ENCODE results near the gene ADAMTSL2.

Gene ADAMTSL2

DNA sequence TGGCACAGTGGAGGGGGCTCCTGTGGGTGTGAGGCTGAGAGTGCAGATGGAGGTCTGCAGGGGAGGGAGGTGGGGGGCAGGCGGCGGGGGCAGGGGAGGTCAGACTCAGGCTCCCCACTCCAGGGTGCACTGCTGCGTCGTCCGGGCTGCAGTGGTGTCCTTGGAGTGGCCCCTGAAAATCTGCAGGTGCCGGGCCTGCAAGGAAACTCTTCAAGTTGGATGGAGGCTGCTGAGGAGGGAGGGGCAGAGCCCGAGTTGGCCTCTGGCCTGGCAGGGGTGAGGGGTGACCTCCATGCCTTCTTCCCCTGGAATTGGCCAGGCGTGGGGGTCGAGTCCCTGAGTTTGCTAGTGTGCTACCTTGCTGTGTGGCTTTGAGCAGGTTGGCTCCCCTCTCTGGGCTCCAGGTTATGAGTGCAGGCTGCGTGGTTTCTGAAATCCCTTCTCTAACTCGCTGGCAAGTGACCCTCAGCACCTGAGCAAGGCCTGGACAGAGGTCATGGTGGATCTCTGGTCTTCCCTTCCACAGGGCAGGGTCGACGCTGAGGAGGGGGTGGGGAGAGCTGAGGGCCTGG is 888 bp downstream of the ADAMTSL2 start:
- DNase-seq (ENCODE audit: low spot score) = no peak

DNA sequence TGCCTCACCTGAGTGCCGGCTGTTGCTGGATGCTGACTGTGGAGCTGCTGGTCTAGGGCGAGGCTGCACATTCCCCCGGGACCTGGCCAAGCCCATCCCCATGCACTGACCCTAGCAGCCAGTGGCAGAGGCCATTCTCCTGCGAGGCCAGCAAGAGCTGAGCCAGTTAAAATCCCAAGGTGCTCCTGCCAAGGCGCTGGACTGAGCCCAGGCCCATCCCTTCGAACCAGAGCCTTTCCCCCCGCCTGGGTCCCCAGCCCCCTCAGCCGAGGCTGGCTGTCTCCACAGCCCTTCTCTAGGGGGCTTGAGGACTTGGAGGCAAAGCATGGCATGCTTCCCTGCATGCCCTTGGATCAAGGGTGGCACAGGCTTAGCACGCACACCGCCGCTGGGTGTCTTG is 1.6 kb downstream of the ADAMTSL2 start:
- no peak for DNase-seq (ENCODE audit: low spot score)

DNA sequence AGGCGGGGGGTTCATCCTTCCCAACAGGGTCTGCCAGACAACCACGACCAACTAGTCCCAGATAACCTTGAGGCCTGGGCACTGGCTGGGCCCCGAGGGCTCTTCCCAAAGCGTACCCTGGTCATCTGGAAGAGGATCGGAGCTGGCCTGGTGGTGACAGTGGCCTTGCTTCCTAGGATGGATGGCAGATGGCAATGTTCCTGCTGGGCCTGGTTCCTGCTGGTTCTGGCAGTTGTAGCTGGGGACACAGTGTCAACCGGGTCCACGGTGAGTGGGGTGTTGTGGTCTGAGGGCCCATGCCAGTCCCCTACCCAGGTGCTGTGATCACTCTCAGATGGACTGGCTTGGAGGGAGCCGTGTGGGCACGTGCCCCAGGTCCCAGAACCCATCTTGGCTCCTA is 2.0 kb downstream of the ADAMTSL2 start:
- no peak for DNase-seq (ENCODE audit: low spot score)

DNA sequence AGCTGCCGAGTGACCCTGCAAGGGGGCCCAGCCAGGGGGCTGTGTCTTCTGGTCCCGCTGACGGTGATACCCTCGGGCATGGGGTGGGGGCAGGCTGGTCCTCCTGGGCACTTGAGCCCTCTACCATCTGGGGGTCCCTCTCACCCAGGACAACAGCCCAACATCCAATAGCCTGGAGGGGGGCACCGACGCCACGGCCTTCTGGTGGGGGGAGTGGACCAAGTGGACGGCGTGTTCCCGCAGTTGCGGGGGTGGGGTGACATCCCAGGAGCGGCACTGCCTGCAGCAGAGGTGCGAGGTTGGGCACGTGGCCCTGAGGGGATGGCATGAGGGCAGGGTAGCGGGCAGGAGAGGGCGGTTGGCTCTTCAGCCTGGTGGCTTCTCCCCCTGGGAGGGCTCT is 2.8 kb downstream of the ADAMTSL2 start:
- no peak for DNase-seq (ENCODE audit: low spot score)

DNA sequence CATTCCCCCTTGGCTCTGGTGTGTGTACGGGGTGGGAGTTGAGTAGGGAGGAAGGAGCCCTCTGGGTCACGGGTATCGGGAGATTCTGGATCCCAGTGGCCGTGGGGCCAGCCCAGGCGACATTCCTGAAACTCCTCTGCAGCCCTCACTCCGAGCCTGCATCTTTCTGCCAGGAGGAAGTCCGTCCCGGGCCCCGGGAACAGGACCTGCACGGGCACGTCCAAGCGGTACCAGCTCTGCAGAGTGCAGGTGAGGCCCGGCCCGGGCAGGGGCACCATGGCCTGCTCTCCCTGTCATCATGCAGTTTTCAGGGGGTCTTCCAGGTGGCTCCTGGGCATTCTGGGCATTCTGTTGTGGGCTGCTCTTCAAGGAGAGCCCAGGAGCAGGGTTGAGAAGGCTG is 3.7 kb downstream of the ADAMTSL2 start:
- DNase-seq (ENCODE audit: low spot score) = no peak

DNA sequence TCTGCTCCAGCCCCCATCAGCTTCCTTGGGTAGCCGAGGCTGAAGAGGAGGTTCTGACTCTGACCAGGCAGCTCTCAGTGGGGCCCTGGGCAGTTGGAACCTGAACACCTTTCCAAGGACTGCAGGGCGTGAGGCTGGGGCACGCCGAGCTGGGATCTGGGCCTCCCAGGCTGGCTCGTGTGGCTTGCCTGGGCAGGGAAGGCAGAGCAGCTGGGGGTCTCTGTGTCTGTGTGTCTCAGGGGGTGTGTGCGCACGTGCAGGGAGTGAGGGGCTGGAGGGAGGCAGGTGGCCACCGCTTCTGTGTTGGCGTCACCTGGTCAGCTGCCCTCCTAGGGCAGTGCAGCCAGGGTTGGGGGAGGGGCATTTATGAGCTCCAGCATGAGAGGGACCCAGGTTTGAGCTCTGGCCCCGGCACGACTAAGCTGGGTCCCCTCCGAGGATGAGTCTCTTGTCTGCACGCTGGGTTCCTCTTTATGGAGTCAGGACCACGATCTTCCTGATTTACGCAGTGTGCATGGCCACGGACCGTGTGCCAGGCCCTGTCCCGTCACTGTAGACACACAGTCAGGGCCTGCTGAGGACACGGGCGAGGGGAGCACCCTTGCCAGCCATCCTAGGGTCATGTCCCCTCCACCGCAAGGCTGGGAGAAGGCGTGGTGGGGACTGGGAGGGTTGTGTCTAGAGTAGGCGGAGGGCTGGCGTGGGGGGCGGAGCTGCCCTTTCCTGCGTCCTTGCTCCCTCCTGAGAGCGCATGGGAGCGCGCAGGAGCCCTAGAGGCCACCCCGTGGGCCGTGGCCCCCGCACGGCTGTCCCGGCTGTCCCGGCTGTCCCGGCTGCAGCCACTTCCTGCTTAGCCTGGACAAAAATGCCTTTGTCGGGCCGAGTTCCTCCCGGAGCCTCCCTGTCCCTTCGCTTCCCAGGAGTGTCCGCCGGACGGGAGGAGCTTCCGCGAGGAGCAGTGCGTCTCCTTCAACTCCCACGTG is 4.6 kb downstream of the ADAMTSL2 start:
- DNase-seq (ENCODE audit: low spot score) = no peak

DNA sequence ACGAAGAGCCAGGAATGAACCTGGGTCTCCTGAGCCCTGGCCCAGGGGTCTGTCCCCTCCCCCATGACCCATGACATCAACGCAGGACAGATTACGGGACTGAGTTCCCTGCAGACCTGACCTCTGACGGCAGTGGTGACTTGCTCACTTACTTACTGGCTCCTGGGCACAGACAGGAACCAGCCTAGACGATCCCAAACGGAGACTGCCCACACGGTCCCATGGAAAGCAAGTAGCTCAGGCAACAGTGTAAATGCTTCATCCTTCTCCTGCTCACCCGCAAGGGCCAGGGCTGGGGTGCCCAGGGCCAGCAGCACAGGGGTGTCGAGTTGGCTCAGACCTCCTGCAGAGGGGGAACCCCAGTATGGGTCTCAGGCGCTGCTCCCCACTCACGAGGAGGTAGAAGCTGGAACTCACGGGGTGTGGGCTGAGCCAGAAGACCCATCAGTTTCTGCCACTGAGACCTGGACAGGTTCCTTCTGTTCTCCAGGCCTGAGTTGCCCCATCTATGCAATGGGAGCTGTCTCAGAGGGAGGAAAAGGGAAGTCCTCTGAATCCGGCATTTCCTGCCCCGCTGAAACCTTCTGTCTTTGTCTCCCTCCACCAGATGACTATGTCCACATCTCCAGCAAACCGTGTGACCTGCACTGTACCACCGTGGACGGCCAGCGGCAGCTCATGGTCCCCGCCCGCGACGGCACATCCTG is 5.6 kb downstream of the ADAMTSL2 start:
- DNase-seq (ENCODE audit: low spot score) = no peak

DNA sequence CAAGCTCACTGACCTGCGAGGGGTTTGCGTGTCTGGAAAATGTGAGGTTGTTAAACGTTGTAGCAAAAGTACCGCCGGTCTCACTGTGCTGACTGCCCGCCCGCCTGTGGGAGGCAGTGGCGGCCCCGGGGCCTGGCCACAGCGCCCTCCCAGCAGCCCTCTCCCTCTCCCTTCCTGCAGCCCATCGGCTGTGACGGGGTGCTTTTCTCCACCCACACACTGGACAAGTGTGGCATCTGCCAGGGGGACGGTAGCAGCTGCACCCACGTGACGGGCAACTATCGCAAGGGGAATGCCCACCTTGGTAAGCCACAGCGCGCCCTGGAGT is 6.2 kb downstream of the ADAMTSL2 start:
- no peak for DNase-seq (ENCODE audit: low spot score)

DNA sequence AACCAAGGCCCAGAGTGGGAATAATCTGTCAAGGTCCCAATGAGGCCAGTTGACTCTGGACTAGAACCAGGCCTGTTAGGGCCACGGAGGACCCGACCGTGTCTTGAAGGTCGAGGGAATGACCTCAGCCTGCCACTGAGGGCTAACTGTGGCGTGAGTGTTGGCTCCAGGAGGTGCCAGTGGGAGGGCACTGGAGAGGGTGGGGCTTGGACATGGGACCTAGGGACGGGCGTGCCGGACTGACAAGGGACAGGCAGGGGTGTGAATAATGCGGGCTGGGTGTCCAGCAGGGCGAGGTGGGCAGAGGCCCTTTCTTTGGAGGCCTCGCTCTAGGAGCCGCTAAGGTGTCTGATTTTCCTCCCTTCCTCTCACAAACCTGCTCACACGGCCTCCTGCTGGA is 7.5 kb downstream of the ADAMTSL2 start:
- no peak for DNase-seq (ENCODE audit: low spot score)

DNA sequence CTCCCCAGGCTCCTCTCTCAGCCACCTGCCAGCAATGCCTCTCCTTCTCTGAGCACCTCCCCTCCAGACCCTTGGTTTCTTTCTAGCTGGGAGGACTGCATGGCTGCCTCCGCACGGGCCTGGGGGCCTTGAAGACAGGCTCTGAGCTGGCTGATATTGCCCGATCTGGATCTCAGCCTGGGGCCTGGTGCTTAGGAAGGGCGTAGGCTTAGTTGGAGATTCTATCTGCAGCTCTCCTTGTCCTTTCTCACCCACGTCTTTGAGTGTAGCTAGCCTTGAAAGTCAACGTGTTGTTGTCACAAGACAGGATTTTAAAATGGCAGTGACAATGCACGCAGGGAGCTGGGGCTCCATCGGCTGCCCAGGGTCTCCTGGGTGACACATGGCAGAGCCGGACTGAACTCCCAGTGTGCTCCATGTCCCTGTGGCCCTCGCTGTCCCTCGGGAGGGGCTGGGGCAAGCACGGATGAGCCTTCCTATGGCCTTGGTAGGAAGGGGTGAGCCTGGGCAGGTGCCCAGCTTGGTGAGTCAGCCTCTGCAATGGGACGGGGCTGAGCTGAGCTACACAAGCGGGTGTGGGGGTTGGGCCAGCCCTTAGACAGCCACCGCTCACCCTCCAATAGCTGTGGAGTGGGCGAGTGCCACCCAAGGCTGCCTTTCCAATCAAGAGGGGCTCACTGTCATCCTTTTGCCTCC is 9.4 kb downstream of the ADAMTSL2 start:
- DNase-seq (ENCODE audit: low spot score) = no peak

DNA sequence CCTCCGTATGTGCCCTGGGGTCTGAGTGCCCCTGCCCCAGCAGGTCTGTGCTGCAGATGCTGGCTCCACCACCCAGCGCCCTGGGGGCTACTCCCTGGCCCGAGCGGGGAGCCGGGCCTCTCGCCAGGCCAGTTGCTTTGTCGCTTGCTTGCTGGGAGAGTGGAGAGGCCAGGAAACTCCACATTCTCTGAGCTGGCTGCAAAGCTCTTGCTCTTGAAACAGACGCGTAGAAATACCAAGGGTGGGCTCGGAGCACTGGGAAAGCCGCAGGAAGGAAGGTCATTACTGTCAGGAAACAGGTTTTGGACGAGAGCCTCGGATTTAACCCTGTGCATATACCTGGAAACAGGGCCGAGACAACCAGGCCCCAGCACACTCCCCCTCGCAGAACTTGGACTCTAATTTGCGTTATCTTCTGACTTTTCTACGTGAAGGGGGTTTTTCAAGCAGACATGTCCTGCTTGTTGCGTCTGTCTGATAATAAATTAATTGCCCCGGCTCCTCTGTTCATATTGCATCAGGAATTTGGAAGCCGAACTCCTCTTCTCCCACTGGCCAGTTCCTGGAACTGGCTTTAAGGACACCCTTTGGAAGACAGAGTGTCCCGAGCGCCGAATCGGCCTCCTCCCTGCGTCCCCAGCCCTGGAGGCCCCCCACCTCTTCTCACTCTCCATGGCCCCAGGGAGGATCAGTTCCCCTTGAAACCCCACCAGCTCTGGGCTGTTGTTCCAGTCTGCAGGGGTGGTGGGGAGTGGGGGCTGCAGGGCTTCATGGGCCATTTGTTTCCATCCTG is 11.2 kb downstream of the ADAMTSL2 start:
- no peak for DNase-seq (ENCODE audit: low spot score)

DNA sequence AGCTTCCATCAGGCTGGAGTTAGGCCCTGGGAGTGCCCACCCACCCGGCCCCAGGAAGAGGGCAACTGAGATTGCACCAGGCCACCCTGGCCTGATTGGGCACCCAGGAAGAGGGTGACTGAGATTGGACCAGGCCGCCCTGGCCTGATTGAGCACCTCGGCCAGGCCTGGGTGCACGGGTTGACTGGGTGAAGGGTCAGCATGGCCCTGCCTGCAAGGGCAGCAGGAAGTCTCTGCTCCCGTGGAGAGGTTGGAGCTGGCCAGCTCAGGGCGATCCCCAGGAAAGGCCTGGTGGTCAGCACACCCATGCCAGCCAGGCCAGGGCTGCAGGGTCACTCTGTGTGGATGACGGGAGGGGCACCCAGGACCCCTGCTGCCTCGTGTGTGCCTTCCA is 11.8 kb downstream of the ADAMTSL2 start:
- DNase-seq (ENCODE audit: low spot score) = no peak

DNA sequence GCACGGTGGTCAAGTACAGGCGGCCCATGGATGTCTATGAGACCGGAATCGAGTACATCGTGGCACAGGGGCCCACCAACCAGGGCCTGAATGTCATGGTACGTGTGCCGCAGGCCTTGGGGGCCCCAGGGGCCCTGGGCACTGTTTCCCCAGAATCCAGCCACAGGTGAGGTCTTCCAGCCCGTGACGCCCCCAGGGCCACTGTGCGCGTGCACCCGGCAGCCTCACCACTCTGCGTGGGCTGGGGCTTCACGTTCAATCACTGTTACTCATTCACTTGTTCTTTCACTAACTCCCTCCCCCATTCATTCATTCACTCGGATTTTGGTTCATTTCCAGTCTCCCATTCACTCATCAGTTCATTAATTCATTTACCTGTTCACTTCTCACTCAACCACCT is 12.6 kb downstream of the ADAMTSL2 start:
- DNase-seq (ENCODE audit: low spot score) = no peak

DNA sequence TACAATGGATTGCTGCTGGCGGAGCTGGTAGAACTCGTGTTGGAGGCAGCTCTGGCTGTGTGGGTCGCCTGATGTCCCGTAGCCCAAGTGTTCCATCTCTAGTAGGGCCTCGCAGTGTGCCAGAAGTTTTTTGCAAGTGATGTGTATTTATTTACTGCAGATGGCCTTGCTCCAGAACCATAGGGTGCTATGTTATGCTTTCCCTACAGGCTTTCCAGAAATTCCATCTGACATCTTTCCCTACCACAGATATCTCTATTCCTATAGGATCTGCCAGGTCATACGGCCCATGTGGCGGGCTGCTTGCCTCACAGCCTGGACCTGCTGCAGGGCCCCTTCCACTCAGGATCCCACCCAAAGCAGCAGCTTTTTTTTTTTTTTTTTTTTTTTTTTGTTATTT is 16.9 kb downstream of the ADAMTSL2 start:
- no peak for DNase-seq (ENCODE audit: low spot score)

DNA sequence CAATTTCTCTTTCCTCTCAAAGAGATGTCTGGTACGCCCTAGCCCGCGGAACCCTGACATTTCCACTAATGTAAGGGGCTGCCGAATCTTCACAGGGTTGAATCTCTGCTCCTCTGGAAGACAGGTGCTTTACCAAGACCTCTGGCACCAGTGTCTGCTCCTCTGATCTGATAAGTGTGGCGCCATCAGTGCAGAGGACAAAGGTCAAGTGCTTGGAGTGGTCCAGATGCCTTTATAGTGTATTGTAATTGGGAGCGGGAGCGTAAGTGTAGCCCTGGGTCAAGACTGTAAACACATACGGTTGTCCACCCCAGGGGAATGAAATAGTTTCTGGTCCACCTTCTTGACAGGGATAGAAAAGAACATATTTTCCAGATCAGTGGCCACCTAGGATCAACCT is 17.7 kb downstream of the ADAMTSL2 start:
- DNase-seq (ENCODE audit: low spot score) = no peak

DNA sequence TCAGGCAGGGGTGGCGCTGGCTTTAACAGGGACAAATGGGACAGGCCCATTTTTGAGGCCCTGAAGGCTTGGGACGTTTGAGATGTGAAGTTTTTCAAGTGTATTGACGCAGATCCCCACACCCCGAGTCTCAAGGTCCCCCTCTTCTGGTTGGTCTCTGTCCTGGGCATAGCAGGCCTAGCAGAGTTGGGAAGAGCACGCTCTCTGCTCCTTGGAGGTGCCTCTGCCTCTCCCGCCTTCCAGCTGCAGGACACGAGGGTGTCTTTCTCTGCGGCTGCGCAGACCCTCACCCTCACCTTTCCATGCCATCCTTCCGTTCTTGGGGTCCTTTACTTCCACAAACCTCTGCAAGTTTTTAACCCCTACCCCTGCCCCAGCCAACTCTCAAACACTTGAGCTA is 18.6 kb downstream of the ADAMTSL2 start:
- no peak for DNase-seq (ENCODE audit: low spot score)

DNA sequence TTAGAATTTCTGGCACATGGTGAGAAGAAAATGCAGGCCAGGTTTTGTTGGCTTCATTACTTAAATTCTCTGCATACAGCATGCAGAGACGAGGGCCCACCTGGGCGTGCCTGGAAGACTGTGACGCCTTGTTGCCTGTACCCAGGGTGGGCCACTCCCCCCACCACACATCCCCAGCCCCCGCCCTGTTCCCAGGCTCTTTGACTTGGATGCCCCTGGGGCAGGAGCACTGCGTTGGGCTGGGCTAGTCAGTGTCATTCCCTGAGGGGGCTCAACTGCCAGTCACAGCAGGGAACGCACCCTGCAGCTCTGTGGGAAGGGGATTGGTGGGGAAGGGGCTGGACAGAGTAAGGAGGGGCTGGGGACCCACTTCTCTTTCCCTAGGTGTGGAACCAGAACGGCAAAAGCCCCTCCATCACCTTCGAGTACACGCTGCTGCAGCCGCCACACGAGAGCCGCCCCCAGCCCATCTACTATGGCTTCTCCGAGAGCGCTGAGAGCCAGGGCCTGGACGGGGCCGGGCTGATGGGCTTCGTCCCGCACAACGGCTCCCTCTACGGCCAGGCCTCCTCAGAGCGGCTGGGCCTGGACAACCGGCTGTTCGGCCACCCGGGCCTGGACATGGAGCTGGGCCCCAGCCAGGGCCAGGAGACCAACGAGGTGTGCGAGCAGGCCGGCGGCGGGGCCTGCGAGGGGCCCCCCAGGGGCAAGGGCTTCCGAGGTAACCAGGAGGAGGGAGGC is 19.6 kb downstream of the ADAMTSL2 start:
- DNase-seq (ENCODE audit: low spot score) = no peak

DNA sequence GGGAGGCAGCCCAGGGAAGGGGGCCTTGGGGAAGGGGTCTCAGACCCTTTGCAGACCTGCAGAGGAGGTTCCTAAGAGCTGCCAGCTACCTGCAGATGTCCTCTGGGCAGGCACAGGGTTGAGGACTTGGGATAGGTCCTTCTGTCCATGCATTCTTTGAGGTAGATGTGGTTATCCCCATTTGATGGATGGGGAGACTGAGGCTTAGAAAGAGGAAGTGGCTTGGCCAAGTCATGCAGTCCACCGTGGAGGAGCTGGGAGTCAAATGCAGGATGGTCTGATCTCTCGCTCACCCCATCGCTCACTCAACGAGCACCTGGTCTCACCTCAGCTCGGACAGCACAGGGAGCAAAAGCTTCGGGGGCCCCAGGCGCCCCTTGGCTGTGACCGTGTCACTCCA is 20.2 kb downstream of the ADAMTSL2 start:
- DNase-seq (ENCODE audit: low spot score) = no peak

DNA sequence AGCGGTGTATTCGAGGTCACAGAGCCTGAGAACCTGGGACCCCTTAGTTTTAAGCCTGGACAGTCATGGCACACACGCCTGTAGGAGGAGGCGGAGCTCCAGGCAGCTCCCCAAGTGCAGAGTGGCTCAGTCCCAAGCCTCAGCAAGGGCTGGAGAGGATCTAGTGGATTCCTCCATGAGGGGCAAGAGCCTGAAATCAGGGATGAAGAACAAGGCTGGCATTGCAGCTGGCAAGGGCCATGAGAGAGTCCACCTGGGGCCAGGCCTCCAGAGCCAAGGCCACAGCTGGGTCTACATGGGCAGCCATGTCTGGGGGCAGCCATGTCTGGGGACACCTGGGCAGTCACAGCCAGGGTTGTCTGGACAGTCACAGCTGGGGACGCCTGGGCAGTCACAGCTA is 21.9 kb downstream of the ADAMTSL2 start:
- DNase-seq (ENCODE audit: low spot score) = no peak

DNA sequence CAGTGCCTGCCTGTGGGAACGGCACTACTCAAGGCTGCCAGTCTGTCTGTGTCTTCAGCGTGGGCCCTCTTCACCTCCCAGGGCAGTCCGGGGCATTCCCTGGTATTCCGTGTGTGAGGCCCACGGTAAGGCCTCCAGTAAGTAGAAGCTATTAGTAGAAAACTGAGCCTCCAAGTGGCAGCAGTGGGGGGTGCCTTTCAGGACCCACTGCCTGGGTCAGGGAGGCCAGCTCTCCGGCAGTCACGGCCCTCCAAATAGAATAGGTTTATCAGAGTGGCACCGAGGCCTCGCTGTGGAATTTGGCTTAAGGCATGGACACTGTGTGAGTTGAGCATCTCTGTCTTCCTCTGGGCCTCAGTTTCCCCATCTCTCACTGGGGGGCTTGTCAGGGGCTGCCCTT is 23.1 kb downstream of the ADAMTSL2 start:
- DNase-seq (ENCODE audit: low spot score) = no peak
